ENCODE results near the gene SYCE3. TPM values are rescaled to one million over a fixed set of nuclear protein-coding genes. Genes with fewer than 3 reads are reported as not detected.

Gene SYCE3
- total and polyA plus RNA-seq, 9 of the 15 experiments (the other 6 are each of a cell fraction or from before 2014, with no cell fraction given) = 0.56 TPM; not detected in 8

DNA sequence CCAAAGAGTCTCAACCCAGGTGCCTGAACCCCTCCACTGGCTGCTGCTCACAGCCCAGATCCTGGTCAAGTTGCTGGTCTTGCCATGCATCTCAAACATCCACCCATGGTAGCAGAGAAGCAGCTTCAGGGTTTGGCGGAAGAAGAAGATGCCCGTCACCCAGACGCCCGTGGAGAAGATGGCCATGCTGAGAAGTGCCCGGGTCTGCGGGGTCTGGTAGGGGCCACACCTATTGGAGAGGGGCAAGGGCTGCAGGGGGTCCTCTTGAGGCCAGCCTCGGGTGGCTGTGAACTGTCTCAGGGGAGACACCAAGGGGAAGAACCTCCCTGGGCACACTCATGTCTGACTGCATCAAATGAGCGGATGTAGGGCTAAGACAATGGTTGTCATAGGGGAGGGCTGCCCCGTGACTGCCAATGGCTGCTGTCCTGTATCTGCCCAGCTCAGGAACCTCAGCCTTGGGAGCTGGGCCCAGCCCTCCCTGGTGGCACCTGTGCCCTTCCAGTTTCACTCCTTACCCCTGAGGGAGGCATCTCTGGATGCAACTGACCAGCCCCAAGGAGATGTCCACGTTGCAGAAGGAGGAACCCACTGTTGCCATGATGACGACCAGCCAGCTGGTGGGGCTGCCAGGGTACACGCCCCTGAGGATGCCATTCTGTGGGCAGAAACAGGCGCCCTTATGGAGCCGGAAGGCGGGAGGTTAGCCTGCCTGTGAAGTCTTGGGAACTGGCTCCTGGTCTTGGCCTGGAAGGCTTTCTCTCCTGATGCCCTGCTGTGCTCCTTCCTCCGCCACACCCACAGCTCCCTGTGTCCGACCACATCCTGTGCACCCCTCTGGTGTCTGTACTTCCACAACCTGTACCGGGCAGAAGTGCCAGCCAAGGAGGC lies 14.3 kb upstream of the SYCE3 start:
- CTCF ChIA-PET (ENCODE audit: low intra/inter-chr PET ratio) = interaction anchor here (0.7 to 3.2 kb wide), 4 partner anchors 43 to 115 kb away, joined by 4 to 51 read pairs (median 24); no protein-coding TSS in a partner anchor
- Histone ChIP-seq H2AFZ (ENCODE audit: low read depth, low read length) (no peak overlapping the region), H3K4me1 (replicated peaks in 1 of 2; ENCODE audit: control insufficient read depth in 2 of 2, insufficient read depth in 2 of 2, low read length in 2 of 2) (peaks cover 4 to 19% of the 10 kb centered on the region in 2 experiments; a peak in 3 of 5 replicates), H3K27me3 (ENCODE audit: control insufficient read depth in 2 of 2, insufficient read depth in 2 of 2, low read length in 2 of 2) (no peaks in the 10 kb centered on the region), H3K9ac (ENCODE audit: insufficient read depth in 1 of 2, low read depth in 2 of 2, low read length in 2 of 2) (no peak overlapping the region), H3K27ac (ENCODE audit: extremely low read depth, low read depth, low read length) (no peak overlapping the region), H3K4me2 (ENCODE audit: insufficient read depth, low read length) (no peak overlapping the region), H3K9me3 (replicated peaks; ENCODE audit: control insufficient read depth, insufficient read depth, low read depth, low read length) (no peaks in the 10 kb centered on the region), H3K9me1 (ENCODE audit: control insufficient read depth, insufficient read depth, low read length) (no peaks in the 10 kb centered on the region), H4K20me1 (replicated peaks; ENCODE audit: control insufficient read depth, insufficient read depth, low read length) (no peaks in the 10 kb centered on the region), H3K36me3 (ENCODE audit: control insufficient read depth, insufficient read depth, low read length) (no peaks in the 10 kb centered on the region; the same call in 2 of the 3 replicates), H3K79me2 (ENCODE audit: control insufficient read depth, insufficient read depth, low read length) (peaks cover 5% of the 10 kb centered on the region; the same call in 2 of the 3 replicates), H3K4me3 (no peak overlapping the region)
- intact Hi-C loops (cut with micrococcal nuclease) (loop anchor here (1.0 kb wide), 2 partner anchors 43 to 114 kb away; no protein-coding TSS in a partner anchor), in situ Hi-C loops (cut with MboI) (loop anchor here (5.0 kb wide), 1 partner anchor 35 kb away; no protein-coding TSS in a partner anchor)
- WGBS (ENCODE audit: insufficient coverage, low coverage, missing lambda C conversion rate) = 65% methylated on average over 10 of the region's 18 CpGs
- FAIRE-seq (no peak), DNase-seq (ENCODE audit: extremely low read depth in 1 of 4, low spot score in 3 of 4) (no peak), ATAC-seq (no peak)
- POLR2A ChIA-PET = interaction anchor here (1.1 to 2.0 kb wide), 2 partner anchors 11 to 44 kb away, joined by 4 read pairs; no protein-coding TSS in a partner anchor
- TF ChIP-seq, protein P1, sequence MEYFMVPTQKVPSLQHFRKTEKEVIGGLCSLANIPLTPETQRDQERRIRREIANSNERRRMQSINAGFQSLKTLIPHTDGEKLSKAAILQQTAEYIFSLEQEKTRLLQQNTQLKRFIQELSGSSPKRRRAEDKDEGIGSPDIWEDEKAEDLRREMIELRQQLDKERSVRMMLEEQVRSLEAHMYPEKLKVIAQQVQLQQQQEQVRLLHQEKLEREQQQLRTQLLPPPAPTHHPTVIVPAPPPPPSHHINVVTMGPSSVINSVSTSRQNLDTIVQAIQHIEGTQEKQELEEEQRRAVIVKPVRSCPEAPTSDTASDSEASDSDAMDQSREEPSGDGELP (CRISPR knock-in tag; IDR thresholded peaks at IDR 0.05; ENCODE audit: borderline replicate concordance) = 0 out of 2 replicates have a peak, but pooled peaks have one; percentile 13
- TF ChIP-seq ZNF41 (CRISPR knock-in tag; conservative IDR thresholded peaks at IDR 0.05) = no peak
- BruUV-seq (replicated peaks) = no TSS peak

Measured in K562 (cell line).